GM19452 (cell line): Measurements from ENCODE around the gene MYL1.

Experiments used
- ATAC-seq: cut with Tn5 transposase; IDR thresholded peaks from one replicate; pipeline ENCODE4 v1.9.1; 2021; ENCODE audit not compliant: unreplicated experiment

The MYL1 gene

DNA sequence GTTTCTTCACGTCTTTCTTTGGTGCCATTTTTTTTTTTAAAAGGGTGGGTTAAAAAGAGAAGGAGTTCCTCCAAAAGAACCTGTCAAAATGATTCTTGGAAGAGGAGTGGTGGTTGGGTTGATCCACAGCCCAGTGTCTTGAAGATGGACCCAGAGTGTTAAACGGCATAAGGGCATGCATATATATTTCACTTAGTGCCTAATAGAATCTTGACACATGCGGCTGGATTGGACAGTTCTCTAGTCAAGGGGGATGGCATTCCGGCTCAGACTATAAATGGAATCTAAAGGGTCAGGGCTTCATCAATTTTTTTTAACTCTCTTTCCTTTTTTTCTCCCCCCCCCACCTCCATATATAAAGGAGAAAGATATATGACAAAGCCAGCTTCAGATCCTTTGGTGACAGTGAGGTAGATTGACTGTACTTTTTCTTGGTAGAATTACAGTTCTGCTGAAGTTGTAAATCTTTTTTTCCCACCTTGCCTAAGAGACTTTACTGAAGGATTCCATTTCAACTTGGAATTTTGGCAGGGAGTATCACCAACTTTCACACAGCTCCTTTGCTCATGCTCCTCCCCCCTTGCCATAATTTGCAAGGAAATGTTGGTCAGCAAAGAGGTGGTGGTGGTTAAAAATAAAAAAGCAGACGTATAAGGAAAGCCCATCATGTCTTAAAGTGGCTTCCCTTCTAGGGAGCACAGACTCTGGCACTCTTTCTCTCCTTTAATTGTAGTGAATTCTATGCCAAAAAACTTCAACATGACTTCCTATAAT is at the start of gene MYL1:
Gene MYL1, minus strand, starts transcription at position 160 of the 774 bp plus-strand sequence. Its CDS starts 132 bp downstream, at position 28.
- no peak for ATAC-seq

DNA sequence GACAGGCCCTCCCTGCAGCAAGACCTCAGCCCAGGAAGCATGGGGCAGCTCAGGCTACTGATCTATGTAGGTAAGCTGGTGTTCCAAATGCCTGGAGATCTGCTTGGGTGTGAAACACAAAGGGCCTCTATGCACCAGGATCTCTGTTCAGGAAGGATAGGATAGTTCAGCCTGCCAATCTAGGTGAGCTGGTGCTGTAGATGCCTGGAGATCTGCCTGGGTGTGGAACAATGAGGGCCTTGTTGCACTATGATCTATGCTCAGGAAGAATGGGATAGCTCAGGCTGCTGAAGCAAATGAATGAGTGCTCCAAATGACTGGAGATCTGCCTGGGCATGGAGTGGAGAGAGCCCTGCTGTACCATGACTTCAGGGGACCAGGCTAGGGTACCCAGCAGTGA is 48.9 kb upstream of the MYL1 start:
- no peak for ATAC-seq

DNA sequence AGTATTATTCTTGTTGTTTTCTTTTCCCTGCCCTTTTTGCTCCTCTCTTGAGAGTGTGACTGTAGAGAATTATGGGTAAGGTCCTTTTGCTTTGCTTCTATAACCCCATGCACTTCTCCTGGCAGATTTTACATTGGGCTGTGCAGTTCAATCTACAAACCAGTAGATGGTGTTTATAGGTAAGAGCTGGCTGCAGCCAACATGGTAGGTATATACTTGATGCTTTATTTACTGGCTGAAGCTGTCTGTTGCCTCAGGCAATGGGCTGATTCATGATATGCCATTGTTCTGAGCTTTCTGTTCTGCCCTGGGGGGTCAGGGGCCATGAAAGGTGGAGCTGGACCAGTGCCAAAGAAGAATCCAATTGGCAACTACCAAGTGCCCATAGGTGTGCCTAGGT is 48.3 kb upstream of the MYL1 start:
- no peak for ATAC-seq

DNA sequence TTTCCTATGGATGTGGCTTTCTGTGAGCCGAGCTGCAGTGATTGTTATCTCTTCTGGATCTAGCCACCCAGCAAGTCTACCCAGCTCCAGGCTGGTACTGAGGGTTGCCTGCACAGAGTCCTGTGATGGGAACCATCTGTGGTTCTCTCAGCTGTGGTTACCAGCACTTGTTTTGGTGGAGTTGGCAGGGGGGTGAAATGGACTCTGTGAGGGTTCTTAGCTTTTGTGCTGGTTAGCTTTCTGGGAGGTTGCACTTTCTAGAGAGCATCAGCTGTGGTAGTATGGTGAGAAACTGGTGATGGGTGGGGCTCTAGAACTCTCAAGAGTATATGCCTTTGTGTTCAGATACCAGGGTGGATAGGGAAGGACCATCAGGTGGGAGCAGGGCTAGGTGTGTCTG is 45.4 kb upstream of the MYL1 start:
- ATAC-seq, result no peak

DNA sequence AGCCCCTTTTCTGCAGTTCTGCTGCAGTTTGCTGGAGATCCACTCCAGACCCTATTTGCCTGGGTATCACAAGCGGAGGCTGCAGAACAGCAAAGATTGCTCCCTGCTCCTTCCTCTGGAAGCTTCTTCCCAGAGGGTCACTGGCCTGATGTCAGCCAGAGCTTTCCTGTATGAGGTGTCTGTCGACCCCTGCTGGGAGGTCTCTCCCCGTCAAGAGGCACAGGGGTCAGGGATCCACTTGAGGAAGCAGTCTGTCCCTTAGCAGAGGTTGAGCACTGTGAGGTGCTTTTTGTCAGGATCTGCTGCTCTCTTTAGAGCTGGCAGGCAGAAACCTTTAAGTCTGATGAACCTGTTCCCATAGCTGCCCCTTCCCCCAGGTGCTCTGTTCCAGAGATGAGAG is 42.0 kb upstream of the MYL1 start:
- ATAC-seq, result no peak

DNA sequence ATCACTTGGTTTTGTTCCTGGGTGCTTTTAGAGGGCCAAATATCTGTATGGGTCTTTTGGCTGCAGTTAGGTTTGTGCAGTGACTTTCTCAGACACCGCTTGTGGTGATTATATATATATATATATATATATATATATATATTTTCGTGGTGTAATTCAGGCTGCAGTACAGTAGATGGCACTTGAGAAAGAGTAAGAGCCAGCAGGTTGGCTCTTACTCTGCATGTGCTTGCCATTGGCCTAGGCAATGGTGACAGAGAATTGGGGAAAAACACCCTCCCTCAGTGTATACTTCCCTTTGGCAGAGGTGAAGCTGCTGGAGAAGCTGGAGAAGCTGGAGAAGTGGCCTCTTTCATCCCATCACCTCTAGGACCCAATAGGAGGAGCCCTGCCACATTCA is 22.2 kb upstream of the MYL1 start:
- ATAC-seq, result no peak

DNA sequence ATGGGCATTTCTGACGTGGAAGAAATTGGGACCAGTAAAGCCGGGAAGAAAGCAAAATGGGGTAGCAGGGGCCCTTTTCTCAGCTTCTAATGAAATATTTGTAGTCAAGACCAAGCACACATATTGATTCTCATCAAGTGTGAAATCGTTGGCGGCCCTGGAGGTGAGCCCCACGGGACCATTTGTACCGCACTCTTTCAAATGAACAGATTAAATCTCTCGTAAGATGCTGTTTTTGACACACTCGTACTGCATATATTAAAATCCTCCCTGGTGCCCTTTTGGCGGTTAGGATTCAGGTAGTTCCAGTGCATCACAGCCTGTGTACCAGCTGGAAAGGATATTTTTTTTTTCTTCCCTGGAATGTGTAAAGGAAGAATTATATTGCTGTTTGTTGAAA is 9.9 kb upstream of the MYL1 start:
- ATAC-seq, result no peak

DNA sequence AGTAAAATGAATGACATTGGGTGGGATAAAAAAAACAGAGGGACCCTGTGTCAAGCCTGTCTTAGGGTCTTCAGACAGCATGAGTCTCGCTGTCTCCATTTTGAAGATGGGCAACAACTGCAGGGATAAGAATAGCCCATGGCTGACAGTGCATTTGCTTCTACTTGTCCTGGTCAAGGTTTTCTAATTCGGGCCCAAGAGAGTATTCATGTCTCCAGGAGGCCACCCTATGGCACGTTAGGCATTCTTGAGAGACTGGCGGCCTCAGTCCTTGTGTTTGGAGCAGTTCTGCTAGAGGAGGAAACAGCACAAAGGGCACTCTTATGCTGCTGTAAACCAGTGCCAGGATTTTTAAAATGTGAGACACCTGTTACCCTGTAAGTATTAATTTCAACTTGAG is 9.5 kb upstream of the MYL1 start:
- no peak for ATAC-seq

DNA sequence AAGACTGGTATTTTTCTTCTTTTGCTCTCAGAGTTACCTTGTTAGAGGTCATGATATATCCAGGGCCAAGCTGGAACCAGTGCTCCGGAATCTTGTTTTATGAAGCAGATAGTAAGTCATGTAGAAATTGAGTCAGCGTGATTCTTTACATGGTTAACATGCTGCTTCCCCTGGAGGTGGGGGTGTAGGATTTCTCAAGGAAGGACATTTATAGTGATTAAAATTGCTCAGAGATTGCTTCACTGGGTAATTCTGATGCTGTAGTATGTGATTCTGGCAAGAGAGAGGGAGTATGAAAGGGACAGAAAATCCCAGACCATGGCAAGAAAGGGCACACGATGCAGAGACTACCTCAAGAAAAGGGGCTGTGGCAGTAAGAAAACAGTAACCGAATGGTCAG is 8.0 kb upstream of the MYL1 start:
- no peak for ATAC-seq

DNA sequence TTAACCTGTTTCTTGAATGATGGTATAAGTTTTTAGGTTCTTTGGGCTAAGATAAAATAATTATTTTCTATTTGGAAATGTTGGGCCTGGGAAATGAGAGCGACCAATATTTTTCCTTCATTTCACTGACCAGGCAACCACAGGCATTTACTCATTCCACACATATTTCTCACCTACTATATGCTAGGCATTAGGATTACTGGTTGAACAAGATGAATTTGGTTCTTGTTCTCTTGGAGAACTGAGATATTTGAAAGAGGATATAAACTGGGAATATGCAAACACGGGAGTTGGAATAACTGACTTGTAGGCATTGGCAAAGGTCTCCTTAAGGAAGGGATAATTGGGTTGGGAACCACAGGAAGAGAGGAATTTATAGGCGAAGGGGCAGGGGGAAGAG is 3.9 kb upstream of the MYL1 start:
- no peak for ATAC-seq

DNA sequence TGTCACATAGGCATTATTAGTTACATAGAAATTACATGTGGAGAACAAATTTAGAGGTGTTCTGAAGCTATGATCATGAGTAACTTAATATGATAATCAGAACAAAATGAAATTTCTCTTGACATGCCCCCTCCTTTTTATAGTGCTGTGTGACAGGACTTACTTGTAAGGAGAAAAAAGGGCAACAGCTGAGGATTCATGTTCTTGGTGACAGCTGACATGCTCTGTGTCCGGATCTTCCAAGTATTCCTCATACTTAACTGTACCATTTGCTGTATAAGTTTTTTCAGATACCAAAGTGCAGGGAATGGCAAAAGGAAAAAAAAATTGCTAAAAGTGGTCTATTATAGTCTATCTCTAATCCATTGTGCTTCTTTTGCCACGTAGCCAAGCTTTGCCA is 3.5 kb upstream of the MYL1 start:
- ATAC-seq, result no peak

DNA sequence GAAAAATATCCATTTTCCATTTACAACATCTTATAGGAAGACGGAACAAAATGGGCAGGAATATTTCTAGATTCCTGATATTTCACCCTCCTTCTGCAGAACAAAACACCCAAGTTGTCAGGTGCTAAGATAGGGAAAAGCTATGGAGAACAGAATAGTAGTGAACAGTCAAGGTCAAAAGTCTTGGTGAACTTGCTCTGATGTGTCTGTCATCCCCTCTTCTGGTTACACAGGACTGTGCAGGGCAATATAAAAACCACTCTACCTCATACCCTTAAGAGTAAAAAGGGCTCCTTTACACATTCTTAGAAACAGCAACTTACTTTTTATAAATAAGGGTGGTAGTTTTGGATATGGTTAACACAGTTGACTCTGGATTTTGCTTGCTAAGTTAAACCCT is 4.4 kb downstream of the MYL1 start:
- ATAC-seq, result no peak

DNA sequence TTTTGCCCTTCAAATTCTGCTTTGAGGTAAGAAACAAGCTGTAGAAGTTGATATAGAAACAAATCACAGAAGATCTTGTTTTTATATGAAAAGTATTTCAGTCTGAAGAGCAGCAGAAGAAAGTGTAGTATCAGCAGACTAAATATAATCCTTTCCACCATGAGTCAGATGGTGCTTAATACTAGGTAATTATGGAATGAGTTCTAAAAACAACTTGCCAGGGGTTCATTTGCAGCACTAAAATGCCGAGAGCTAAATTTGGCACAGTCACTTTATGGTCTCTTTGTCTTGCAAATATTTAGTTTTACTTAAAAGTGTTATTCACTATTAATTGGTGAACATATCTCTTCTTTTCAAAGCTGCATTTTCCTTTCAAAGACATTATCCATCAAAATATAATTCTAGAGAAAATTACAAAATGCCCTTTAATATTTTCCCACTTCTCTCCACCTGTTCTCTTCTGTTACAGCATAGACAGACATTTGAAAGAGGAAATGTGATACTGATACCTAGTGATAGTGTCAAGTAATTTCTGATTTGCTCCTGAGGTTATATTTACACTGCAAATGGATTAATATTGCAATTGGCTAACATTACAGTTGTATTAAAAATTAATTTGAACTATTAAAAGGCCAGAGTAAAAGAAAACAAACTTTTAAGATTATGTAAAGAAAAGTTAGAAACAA is 5.3 kb downstream of the MYL1 start:
- no peak for ATAC-seq

DNA sequence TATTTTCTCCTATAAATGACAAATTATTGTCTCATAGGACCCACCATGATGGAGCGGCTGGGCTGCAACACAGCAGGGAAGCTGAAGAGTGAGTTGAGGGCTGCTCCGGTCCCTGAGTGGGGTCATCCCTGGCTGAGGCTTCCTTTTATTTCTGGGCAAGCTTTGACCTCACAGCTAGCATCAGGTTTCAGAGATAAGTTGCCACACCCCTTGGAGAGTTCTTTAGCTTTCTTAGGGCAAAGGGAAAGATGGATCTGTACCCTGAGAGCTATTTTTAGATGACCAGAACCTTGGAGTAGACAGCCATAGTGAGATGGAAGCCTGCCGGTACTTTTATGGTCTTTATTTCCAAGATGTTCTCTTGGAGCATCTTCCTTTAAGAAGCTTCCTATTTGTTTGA is 11.5 kb downstream of the MYL1 start:
- no peak for ATAC-seq

DNA sequence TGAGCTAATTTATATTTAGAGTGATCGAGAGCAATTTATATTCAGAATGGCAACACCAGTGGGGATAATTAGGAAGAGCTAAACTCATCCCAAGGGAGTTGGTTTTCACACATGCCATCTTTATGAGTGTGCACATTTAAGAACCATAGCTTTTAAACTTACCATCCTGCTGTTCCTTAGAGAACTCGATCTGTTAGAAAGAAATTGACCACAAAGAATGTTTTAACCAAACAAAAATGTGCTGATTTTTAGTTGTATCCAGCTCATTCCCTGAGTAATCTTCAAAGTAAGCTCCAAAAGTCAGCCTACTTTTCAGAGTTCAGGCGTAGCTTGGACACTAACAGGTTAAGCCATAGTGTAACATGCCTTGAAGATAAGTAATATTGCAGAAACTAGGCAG is 12.6 kb downstream of the MYL1 start:
- no peak for ATAC-seq

DNA sequence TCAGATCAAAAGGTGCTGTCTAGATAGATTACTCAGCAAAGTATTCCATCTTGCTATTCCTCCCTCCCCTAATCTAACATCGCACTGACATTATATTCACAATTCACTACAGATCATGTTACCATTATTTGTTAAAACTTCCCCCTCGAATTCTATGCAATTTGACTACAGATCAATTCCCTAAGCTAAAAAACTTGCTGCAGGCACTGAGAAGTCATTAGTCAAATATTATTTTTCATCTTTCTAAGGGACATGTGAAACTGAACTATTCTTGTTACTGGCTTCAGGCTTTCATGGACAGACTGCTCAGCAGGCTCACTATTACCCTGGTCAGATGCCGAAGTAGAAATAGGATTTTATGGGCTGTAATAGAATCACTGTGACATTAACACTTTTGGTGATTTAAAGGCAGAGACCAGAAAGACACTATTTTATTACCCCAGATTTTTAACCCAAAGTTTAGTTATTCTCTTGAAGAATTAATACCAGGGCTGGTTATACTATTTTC is 15.1 kb downstream of the MYL1 start:
- no peak for ATAC-seq

DNA sequence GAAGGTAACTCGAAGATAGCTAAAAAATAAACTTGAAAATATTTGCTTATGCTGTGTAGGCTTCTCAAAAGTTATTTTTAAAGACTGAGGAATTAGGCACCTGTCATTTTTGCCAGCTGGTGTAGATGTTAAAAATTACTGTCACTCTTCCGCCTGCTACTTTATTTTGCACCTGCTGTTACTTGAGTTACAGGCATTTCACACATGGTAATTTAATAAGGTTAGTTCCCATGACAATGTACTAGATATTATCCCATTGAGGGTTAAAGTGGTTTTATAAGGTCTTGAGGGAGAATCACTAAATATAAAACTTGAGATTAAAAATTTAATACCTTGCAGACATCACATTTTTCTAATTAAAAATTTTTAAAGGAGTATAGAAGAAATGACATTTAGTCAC is 26.6 kb downstream of the MYL1 start:
- no peak for ATAC-seq

DNA sequence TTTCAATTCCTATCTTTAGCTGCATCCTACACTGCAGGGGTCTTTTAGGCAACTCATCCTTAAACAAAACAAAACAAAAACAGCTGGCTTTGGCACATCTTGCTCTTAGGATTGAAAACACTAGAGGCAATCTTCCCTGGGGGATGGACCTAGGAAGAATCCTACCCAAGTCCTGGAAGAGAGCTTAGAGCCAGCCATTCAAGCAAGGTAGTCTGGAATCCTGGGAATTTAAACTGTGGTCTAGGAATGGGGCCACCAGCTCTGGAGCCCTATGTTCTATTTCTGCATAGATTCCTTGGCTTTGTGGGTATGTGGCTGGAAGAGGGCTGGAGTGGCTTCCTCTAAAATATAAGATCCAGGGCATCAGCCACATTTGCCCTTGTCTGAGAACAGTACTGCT is 27.7 kb downstream of the MYL1 start:
- no peak for ATAC-seq

DNA sequence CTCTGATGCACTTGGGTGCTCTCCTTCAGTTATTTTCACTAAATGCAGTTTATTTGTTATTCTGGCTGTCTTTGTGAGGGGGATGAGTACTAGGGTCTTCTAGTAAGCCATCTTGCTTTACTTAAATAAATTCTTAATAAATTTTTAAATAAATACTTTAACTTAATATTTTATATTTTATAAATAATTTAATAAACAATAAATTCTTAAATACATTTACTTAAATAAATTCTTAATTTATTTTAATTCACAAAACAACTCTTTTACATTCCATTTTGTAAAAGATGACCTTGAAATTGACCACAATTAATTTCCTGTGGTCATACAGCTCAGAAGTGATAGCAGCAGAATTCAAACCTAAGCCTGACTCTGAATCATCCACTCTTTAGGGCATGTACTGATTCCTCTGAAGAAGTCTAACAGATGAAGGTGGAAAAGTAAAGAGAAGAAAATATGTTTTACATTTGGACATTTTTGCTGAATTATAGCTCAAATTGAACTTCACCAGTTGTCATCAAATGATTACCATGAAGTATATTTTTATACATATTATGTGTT is 28.8 kb downstream of the MYL1 start:
- no peak for ATAC-seq

DNA sequence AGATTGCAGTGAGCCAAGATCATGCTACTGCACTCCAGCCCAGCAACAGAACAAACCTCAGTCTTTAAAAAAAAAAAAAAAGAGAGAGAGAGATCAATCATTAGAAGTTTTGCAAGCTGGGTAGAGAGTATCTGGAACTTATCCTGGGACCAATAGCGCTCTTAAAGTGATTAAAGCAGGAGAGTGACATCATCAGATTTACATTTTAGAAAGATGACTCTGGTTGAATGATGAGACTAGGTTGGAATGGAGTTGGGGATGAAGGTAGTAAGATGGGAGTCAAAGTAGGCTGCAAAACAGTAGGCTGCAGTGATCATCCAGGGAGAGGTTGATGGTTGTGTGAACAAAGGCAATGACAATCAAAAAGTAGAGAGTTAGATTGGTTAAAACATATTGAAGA is 37.8 kb downstream of the MYL1 start:
- no peak for ATAC-seq

DNA sequence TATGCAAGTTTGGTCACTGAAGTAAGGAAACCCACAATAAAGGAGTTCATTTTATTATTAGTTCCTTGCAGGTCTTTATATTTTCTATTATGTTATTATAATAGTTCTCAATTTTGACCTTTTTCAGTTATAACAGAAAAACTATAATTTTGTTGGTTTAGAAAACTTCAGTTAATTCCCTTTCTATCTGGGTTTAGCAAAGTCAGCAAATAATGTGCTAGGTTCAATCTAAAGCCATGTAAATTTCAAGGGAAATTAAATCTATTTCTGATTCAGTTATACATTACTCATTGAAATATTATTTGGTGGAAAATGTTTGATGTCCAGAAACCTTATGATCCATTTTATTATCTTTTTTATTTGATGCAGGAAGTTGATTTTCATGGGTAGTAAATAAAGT is 43.7 kb downstream of the MYL1 start:
- ATAC-seq, result no peak

DNA sequence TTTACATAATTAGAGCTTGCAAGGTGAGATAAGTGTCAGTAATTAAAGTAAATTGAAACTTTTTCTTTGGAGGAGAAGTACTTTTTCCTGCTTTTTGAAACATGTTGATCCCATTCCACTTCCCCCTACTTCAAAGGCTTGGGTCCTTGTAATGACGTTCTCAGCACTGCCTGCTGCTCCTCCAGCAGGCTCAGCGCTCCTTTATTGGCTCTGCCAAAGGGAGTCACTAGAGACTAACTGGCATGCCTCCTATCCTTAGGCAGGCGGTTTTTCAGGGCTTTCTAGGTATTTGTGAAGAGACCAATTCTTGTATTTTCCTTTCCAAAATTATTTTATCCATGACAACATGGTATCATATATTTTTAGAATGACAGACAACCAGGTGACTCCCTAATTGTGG is 45.8 kb downstream of the MYL1 start:
- no peak for ATAC-seq
